Activated T-cell treated with anti-CD3 and anti-CD28 coated beads for 4 hours (primary cell): ENCODE data around the gene ITPR3.

ENCODE experiments used
- DNase-seq: peaks from one replicate; pipeline ENCODE4 v3.0.0-alpha.2; 2020

The ITPR3 gene

DNA sequence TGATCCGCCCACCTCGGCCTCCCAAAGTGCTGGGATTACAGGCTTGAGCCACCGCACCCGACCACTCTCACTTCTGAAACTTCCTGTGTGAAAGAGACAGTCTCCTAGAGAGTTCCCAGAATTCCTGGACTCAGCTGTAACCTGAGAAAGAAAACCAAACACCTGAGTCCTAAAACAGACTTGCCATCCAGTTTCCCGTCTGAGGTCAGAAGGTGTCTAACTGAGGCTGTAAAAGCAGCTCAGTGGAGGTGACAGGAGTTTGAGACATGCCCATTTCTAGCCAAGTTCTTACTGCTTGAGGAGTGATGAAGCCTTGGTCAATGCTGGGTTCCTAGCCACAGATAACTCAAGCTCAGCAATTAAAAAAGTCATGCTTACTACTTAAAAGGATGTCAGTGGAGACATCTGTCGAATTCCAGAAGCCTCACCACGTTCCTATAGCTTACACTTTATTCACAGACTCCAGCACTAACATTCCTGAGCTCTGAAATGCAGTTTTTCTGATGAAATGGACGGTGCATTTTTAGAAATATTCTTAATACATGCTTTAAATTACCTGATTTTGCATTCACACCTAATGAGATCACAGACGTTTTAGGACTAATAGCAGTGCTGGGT lies 84.3 kb downstream of the ITPR3 start:
- no peak for DNase-seq

DNA sequence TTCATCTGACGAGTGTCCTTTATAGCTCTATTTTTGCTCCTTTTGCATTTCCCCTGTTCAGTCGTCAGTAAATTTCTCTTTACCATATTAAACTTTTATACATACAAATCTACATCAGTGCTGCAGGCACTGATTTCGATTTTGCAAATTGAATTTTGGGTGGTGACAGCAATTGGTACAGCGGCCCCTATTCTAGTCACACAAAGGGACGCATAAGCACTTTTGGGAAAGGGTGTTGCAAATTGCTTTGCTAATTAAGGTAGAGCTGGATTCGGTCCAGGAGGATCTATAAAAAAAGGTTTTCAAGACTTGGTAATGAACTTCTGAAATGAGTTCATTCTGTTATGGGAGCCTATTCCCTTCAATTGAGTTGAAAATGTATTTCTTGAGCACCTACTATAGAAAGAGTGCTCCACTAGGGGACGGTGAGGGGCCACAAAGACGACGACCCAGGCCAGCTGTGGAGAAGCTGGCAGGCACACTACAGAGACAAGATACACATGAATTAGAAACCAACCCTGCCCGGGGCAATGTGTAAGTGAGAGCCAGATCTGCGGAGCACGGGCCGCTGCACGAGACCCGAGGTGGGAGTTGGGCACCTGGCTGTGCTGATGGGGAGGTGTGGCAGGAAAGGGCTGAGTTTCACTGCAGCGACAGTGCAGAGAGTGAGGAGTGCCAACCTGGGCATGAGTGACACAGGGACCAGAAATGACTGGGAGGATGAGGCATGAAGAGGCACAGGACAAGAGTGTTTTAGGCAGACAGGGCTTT lies 85.0 kb downstream of the ITPR3 start:
- DNase-seq = no peak

DNA sequence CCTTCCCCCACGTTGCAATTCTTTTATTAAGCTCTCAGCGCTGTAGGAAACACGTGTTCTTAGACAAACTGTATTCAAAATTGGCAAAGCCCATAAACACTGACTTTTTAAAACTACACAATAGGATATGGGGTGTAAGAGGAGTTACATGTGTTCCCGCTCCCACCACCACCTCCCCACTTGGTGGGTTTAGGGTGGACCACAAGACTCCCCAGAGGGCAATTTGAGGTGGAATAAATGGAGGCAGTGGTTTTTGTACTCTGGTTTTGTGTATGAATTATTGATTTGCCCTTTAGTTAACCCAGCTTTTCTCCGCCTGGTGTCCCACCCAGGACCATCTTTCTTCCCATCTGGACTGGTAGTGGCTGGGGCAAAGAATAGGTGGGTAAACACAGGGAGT lies 86.6 kb downstream of the ITPR3 start:
- DNase-seq = no peak

GRCh38 chr6:33708516-33709204 lies 87.5 kb downstream of the ITPR3 start:
- DNase-seq = no peak

DNA sequence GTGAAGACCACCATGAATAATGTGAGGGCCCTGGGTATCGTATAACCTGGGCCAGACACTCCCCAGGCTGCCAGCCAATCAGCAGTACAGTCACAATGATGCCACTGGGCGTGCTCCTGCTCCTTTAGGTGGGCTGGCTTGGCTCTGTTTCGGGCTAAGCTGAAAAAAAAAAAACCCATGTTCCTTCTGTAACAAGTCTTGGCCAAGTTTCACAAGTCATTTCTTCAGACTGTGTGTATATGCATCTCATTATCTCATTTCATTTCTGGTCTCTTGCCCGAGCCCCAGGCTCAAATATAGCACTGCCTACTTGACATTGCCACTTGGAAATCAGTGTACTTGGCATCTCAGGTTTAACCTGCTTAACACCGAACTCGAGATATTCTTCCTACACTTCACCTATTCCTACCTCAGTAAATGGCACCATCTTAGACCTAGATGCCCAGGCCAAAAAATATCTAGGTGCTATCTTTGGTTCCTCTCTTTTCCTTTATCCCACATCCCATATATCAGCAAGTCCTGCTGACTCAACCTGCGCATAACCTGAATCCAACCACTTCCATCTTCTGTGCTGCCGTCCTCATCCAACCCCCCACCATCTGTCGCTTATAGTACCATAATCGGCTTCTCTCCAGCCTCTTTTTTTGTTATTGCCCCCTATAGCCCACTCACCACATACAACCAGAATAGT lies 88.6 kb downstream of the ITPR3 start:
- no peak for DNase-seq

DNA sequence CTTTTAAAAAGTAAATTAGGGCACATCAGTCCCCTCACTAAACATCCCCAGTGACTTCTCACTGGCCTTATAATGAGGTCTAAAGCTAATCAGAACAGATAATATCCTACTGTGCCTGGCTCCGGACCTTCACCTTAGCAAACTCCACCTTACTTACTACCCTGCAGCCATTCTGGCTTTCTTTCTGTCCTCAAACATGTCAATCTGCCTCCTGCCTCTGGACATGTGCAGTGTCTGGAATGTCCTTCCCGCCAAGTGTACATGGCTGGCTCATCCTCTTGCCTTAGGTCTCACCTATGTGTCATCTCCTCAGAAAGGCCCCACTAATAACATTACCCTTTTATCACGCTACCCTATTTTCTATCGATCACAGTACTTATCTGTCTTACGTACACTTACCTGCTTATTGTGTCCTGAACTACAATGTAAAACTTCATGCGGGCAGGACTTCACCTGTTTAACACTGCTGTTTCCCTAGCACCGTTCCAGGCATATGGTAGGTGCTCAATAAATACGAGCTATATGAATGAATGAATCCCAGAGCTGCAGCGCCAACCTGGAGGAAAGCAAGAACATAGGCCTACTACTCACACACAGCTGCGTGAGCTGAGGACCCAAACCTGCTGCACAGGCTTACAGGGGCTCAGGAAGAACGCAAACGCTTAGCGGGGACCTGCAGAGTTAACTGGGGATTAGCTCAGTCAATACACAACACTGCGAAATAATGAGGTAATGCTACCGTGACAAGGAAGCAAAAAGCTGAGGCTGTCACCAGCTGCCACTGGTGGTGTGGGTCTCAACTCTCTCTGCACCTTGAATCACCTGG lies 89.4 kb downstream of the ITPR3 start:
- no peak for DNase-seq

DNA sequence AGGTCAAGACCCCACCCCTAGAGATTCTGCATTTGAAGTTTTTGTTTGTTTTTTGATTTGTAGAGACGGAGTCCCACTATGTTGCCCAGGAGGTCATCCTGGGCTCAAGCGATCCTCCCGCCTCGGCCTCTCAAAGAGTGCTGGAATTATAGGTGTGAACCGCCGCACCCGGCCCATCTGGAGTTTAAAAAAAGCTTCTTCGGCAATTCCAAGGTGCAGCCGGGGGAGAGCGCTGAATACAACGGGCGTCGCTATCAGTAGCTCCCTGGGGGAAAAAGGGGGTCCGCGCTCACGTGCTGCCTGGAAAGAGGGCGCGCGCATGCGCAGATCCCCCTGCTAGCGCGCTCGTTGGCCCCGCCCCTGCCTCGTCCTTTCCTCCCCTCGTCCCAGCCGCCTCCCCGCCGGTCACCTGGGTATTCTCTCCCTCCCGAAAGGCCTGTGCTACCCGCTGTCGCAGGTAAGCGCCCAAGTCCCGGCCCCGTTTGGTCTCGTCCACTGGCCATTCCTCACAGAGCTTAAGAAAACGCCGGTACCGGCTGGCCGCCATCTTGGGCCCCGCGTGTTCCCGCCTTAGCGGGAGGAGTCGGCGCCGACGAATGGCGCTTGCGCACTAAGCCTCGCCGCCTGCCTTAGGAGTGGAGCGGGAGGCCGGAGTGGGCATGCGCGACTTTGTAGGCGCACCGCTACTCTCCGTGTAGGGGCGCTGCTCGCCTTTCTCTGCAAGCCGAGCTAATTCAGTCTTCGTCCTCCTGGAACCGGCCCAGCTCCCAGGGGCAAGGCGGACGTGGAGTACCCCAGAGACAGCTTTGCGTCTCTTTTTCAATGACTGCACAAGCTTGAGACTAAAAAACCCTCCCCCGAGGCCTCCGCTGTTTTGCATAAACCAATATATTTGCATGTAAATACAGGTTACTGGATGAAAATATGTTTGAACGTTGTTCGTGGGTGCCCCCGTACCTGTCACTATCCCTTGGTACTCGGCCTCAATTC lies 90.3 kb downstream of the ITPR3 start, which contains the start of gene UQCC2:
Gene UQCC2 (minus strand): TSS at position 561 of the 990 bp plus-strand sequence. CDS start 14 bp downstream, at position 547.
- peak; percentile 94 for DNase-seq

DNA sequence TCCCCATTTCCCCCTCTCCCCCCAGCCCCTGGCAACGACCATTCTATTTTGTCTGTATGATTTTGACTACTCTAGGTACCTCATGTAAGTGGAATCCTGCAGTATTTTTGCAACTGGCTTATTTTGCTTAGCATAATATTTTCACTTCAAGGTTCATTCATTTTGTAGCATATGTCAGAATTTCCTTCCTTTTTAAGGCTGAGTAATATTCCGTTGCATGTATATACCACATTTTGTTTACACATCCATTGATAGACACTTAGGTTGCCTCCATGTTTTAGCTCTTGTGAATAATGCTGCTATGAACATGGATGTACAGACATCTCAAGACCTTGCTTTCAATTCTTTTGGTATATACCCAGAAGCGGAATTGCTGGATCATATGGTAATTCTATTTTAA lies 91.8 kb downstream of the ITPR3 start:
- no peak for DNase-seq

DNA sequence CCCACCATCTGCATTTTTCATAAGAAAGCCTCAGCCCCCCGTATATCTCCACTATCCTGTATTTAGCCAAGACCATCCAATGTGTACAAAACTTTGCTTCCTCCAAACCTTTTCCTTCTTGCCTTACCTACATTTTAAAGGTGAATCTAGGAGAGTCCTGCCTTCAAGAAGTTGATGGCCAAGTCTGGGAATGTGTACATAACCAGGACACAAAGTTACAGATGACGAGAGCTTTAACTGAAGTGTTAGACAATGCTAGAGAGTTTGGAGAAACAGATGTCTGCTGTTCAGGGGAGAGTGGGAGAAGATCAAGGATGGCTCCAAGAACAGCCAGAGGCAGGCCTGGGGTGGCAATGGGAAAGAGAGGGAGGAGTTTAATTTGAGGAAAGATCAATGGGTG lies 92.7 kb downstream of the ITPR3 start:
- DNase-seq = no peak

GRCh38 chr6:33714385-33715040 lies 93.4 kb downstream of the ITPR3 start:
- no peak for DNase-seq

GRCh38 chr6:33716379-33716778 lies 95.3 kb downstream of the ITPR3 start:
- DNase-seq = no peak

GRCh38 chr6:33716890-33717632 lies 95.9 kb downstream of the ITPR3 start:
- DNase-seq = no peak

GRCh38 chr6:33717934-33718455 lies 96.9 kb downstream of the ITPR3 start:
- no peak for DNase-seq

DNA sequence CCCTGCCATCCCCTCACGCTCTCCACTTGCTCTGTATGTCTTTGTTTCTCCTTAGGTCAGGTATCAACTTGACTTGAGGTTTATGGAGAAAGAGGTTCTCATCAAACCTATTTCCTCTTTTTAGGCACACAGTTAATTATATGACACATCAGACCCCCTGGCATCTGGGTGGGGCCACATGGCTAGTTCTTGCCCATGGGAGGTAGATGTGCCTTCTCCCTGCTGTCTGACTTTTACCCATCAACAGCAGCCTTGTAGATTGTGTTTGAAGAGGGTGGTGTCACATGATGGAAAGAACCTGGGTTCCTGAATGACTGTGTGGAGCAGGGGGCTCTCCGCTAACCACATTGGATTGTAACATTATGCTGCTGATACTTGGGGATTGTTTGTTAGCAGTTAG lies 97.6 kb downstream of the ITPR3 start:
- no peak for DNase-seq

GRCh38 chr6:33719326-33719987 lies 98.3 kb downstream of the ITPR3 start:
- no peak for DNase-seq

GRCh38 chr6:33720998-33721397 lies 99.9 kb downstream of the ITPR3 start:
- DNase-seq = no peak

DNA sequence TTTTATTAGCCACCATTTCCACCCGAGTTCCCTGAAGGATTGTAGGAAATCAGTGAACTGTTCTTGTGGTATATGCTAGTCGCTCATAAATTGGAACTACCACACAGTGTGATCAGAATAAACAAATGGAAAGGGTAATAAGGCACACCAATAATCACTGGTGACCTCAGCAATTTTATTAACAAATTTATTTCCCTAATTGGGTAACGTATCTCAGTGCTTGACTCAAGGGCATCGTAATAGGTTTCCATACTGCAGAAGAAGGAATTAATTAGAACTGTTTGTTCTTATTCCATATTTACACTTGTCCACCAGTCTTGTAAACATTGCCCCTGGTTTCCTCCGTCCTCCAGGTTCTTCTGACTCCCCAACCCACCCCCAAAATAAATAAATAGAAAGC lies 100.4 kb downstream of the ITPR3 start:
- DNase-seq = no peak

GRCh38 chr6:33722103-33722623 lies 101.0 kb downstream of the ITPR3 start:
- DNase-seq = no peak
